Occipital lobe (tissue), 2 donors: ENCODE results near the gene ERC2. TPM values are rescaled to one million over a fixed set of nuclear protein-coding genes. Genes with fewer than 3 reads are reported as not detected.

ENCODE experiments used
- DNase-seq: peaks from one replicate; lab custom pipeline; 2025; lab: John Stamatoyannopoulos, UW
- total RNA-seq: library from RNA; depleted of rRNA; stranded (reverse); fragments of >200 nt; gene quantifications from one replicate; pipeline ENCODE4 v1.2.3, GENCODE V29; 2014

The ERC2 gene
- total RNA-seq, 1 donor from 2014 or later = 59.7 TPM

GRCh38 chr3:55622733-55623132, 845.5 kb downstream of the ERC2 start:
- DNase-seq = no peak

- DNase-seq = no peak
Measured at GRCh38 chr3:55622116-55622515, 846.2 kb downstream of the ERC2 start.

DNA sequence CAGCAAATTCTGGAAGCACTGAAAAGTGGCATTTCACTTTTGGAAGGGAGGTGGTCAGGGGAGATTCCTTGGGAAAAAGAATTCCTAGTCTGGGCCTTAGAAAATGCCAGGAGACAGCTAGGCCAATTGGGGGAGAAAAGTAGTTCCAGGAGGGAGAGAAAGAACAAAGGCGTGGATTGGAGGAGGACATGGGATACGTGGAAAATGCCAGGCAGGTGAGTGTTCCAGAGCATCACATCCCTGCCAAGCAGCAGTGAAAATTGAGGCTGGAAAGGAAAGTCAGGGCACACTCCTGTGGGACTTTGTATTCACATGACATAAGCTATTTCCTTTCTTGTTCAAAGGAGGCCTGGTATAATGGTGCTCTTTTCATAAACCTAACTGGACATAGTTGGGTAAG, 846.6 kb downstream of the ERC2 start:
- no peak for DNase-seq

GRCh38 chr3:55621026-55621422, 847.2 kb downstream of the ERC2 start:
- no peak for DNase-seq

DNA sequence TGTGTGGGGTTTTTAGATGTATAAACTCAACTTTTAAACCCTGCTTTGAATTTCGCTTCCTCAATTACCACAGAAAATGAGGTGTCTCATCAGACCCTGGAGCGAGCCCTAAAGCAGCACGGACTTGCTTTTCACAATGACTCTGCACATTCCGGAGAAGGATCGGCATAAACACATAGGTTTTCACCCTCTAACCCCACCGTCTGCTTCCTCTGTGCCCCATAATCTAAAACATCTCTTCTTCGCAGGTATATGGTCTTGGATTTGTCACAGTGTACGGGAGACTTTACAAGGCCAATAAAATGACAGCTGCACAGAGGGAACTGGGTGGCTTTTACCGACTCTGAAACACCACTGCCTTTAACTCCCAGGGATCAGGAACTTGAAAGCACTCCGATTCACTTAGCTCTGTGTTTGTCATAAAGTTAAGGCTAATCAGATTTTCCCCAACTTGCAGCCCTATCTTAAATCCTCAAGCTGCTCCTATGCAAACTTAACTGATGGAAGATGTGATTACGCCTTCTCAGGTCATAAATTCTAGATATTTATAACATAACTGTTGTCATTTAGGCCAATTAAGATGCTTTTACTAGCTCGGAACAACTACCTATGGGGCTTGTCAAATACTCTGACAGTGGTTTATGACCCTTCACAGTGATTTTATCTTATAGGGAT, 847.8 kb downstream of the ERC2 start:
- no peak for DNase-seq

DNA sequence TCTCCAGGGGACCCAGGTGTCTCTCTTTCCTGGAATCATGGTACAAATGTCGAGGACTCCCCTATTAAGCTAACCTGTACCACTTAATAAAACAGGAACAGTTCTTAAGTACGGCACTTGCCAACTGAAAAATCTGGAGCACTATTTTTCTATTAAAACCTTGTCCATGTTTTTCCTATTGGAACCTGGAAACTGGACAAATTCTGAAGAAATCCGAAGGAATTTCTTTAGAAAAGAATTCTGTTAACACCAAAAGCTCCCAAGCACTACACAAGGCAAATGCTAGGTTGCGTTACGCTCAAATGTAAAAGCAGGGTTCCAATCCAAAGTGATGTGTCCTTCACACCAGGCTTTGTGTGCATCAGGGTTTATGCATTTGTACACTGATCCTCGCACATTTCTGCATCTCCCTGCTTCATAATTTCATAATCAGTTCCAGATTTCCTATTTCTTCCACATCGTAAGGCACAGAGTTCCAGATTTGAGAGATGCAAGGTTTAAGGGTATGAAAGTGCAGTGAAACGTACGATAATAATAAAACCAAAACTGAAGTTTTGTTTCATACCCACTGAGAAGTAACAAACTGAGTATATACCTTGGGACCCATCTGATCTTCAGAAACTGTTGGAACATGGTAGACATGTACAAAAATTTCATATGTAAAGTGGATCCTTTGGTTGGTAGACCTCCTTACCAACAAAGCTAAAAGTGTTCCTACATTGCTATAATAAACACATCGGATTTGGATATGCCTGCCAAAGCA, 849.0 kb downstream of the ERC2 start:
- DNase-seq = no peak

DNA sequence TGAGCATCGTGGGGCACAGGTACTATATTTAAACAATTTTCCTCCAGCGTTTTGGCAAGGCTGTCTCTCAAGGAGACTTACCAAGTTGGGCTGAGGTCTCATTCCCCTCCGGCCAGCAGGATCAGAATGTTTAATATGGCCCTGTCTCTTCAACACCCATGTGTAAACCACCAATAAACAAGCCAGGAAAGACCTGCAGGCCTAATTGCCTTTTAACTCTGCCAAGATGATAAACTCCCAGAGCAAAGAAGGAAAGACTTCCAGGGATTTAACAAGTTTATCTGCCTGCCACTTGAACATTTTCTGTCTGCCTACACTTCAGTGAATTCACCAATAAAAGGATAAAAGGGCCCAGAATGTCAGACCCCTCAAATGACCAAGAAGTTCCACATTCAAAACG, 850.9 kb downstream of the ERC2 start:
- no peak for DNase-seq

DNA sequence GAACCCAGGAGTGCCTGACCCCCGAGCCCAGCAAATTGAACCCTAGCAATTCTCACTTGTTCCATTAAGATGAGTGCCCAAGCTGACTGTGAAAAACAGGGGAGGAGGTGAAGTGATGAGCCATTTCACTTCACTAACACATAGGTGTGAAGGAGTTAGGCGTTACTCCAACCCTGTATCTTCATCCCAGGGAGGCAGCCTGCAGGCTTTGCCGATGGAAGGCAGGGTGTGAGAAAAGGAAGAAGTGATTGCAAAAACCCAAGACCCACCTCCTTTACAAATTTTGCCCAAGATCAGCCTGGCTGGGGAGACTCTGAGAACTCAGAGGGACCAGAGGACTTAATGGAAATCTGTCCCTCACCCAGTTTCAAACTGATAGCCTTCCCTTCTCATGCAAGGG, 851.5 kb downstream of the ERC2 start:
- DNase-seq = no peak

DNA sequence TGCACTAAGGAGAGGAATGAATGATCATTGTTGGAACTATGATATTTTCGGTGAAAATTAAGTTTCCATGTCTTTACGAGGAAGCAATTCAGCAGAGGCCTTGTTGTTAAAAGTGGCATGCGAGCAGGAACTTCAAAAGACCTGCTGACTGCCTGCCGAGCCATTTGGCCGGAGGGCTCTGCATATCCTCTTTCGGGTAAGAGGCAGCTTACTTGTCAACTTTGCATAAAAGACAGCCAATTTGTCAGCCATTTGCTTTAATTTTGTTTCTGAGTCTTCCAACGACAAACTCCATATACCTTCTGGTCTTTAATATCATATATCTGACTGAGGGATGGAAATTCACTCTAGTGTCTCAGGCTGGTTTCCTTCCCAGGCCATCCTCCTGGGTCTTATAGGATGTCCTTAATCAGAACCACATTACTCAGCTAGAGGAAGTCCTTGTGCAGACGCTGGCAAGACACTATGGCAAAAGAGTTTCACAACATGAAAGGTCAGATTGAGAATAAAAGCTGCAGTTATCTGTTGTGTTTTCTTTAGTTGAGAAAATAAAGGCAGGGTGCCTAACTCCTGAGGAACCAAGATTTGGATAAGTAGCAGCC, 852.5 kb downstream of the ERC2 start:
- no peak for DNase-seq

DNA sequence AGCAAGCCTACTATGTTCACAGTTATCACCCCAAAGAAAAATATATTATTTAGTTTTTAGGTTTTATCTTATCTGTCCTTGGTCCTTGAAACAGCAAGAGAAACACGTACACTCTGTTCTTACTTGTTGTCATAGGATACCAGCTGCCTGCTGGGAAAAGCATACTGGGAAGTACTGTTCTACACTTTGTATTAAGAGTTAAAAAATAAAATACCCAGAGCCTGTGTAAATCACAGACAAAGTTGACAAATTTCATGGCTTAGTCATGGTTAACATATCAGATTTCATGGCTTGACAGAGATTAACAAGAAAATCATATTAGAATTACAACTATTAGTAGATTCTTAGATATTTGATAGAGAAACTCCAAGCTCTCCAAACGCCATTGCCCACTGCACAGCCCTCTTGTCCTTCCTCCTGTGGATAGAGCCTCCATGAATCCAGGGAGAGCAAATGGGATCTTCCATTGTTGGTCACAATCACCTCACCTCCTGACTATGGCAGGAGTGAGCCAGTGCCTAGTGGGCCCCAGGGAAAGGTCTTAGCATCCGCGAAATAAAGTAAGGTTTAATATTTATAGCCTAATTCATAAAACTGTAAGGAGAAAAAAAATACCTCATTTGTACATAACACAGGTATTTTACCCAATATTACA, 853.1 kb downstream of the ERC2 start:
- DNase-seq = no peak

- no peak for DNase-seq
Measured at GRCh38 chr3:55611121-55611520, 857.1 kb downstream of the ERC2 start.

- no peak for DNase-seq
Measured at GRCh38 chr3:55609230-55609827, 858.9 kb downstream of the ERC2 start.

DNA sequence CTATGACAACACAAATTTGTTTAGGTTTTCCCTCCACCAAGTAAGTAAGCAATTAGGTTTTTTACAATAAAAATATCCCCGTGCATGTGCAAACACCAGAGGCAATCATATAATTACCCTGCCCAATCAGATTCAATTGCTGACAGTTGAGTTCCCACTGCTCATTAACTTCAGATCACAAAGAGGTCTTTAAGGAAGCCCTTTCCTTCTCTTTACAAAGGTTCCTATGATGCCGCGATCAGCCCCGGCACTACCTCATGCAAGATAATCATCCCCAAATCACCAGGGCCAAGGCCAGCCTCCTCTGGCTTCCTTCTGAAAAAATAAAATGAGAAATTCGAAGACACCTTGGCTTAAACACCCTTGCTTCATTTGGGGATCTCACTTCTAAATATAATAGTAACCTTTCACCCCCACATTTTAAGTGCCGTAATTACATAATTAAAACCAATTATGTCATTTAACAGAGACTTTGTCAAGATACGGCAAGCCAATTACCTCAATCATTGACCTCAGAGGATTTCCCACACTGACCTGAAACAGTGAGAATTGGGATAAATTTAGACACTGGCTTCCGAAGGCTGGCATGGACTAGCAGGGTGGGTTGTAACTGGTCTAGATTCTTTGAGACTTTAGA, 859.8 kb downstream of the ERC2 start:
- DNase-seq = no peak

- no peak for DNase-seq
Measured at GRCh38 chr3:55607844-55608243, 860.4 kb downstream of the ERC2 start.

DNA sequence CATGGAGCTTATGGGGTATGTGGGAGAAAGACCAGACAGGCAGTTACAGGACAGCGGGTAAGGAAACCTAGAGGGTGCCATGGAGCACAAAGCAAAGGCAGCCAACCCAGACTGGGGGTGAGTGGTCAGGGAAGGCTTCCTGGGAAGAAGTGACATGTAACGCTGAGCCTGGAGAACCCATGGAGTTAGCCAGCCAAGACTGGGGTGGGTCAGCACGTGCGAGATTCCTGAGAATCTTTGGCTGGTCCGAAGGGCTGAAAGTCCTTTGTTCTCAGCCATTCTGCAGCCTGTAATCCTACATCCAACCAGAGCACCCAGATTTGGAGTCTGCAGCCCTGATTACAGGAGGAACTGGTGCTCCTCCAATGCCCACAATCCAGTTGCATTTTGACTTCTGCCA, 861.1 kb downstream of the ERC2 start:
- DNase-seq = no peak

GRCh38 chr3:55605443-55606236, 862.6 kb downstream of the ERC2 start:
- DNase-seq = no peak

- DNase-seq = no peak
Measured at GRCh38 chr3:55604846-55605245, 863.4 kb downstream of the ERC2 start.

GRCh38 chr3:55604402-55604801, 863.9 kb downstream of the ERC2 start:
- no peak for DNase-seq

DNA sequence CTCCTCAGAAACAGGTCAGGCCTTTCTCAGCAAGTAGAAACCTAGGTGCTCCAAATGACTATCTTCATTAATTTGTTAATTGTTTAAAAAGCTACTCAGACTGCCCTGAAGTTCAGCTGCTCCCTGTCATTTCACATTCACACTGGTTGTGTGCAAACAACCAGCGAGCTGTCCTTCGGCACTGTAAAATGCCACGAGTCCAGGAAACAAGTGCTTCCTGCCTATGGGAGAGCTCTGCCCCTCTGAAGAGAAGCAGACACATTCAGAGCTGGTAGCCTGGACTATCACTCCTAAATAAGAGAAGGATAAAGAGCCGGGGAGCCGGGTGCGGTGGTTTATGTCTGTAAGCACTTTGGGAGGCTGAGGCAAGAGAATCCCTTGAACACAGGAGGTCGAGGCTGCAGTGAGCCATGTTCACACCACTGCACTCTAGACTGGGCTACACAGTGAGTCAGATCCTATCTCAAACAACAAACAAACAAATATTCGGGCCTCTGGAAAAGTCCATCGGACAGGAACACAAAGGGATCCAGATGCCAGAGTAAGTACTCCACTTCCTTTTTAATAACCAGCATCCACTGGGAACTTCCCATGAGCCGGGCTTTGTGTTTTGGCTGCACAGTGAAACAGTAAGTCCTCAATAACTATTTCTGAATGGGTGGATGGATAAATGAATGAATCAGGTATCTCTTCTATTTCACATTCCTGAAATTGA, 866.7 kb downstream of the ERC2 start:
- no peak for DNase-seq

DNA sequence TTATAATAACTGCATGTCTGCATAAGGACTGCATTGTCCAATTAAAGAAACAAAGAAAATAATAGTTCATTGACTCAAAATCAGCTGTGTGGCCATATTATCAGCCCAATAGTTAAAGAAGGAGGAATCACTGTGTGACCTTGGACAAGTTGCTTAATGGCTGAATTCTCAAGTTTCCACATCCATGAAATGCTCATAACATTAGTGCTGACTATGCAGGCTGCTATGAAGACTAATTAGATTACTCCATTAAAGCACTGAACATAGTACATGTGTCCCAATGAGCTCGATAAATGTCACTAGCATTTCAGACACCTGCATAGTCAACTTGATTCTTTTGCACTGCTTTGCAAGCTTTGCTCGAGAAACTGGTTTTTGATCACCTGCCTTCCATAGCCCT, 870.0 kb downstream of the ERC2 start:
- no peak for DNase-seq
